HG02870 (cell line): ENCODE measurements around the gene TCEAL3.
"Not testable (repeated sequence)": the region's sequence is repeated elsewhere in the genome, so short reads cannot be mapped to it uniquely, and the experiment has no call there.

Experiments used
- ATAC-seq: cut with Tn5 transposase; IDR thresholded peaks from one replicate; pipeline ENCODE4 v1.9.1; 2021; ENCODE audit warnings: mild to moderate bottlenecking, moderate library complexity; ENCODE audit not compliant: unreplicated experiment

TCEAL3 gene, protein sequence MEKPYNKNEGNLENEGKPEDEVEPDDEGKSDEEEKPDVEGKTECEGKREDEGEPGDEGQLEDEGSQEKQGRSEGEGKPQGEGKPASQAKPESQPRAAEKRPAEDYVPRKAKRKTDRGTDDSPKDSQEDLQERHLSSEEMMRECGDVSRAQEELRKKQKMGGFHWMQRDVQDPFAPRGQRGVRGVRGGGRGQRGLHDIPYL

GRCh38 chrX:103607364-103608305, at the start of gene TCEAL3:
TCEAL3 (plus strand) TSS chrX:103607963; CDS start chrX:103609065, 1,102 bp downstream.
- ATAC-seq: peak; percentile 40

DNA sequence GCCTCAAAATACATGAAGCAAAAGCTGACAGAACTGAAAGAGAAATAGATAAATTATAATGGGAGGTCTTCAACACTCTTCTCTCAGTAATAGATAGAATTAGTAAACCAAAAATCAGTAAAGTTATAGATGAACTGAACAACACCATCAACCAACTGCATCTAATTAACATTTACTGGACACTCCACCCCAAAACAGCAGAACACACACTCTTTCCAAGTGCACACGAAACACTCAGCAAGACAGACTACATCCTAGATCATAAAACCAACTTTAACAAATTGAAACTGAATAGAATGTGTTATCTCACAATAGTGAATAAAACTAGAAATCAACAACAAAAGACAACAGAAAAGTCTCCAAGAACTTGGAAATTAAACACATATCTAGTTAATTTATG, 47.5 kb upstream of the TCEAL3 start:
- ATAC-seq: no peak

- no peak for ATAC-seq
These were observed 45.0 kb upstream of the TCEAL3 start for GRCh38 chrX:103562801-103563200.

- ATAC-seq: peak; percentile 63
These were observed 42.6 kb upstream of the TCEAL3 start for GRCh38 chrX:103565197-103565596.

GRCh38 chrX:103565752-103566151, 42.0 kb upstream of the TCEAL3 start:
- ATAC-seq: no peak

DNA sequence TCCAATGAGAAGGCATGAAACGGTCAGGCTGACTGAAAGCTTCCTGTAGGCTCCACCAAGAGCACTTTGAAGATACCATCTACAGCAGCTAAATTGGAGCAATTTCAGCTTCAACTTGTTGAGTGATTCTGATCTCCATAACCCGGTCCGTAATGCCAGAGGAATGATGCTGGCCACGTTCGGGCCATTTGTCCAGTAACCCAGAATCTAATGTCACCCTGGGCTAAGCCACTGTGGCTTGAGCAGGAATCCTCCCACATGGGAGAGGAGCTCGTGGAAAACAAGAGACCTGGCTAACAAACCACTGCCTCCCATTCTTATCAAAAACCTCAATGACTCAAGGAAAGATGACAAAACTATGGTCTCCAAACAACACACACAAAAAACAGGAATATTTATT, 36.6 kb upstream of the TCEAL3 start:
- ATAC-seq: no peak

GRCh38 chrX:103571726-103572125, 36.0 kb upstream of the TCEAL3 start:
- ATAC-seq: no peak

DNA sequence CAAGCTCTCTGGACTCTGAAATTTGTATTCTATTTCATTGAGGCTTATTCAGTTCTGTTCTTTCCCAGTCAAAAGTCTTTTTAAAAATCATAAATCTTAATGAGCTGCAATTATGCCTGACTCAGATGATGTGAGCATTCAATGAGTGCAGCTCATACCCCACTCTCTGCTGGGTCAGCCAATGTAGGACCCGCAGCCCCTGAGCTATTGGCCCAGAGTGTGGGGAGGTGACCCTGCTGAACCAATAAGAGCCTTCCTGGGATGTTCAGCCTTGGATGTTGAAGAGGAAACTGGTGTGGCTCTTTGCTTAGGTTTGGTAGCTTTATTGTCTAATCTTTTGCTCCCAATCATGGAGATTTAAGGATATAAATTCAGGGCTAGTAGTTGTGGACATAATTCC, 34.6 kb upstream of the TCEAL3 start:
- no peak for ATAC-seq

GRCh38 chrX:103584596-103584995, 23.2 kb upstream of the TCEAL3 start:
- no peak for ATAC-seq

GRCh38 chrX:103585411-103586313, 22.1 kb upstream of the TCEAL3 start, which contains the start of gene TCEAL4:
TCEAL4 (plus strand) TSS chrX:103585515; CDS start chrX:103586676, 1,161 bp downstream.
- ATAC-seq: peak; percentile 84

DNA sequence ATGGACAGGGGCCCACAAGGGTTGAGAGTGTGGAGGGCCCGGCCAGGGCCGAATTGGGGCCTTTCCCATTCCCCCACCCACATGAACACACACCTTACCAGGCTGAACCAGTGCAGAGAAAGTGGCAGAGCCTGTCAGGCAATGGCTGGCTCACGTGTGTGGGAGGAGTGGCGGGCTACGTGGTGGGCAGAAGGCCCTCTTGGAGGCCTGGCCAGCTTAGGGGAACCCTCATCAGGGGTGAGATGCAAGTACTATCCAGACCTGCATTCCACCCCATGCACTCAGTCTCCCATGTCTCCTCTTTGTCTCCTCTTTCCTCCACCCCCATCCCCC, 21.5 kb upstream of the TCEAL3 start:
- ATAC-seq: peak; percentile 10

GRCh38 chrX:103586659-103587058, 21.1 kb upstream of the TCEAL3 start:
- no peak for ATAC-seq

DNA sequence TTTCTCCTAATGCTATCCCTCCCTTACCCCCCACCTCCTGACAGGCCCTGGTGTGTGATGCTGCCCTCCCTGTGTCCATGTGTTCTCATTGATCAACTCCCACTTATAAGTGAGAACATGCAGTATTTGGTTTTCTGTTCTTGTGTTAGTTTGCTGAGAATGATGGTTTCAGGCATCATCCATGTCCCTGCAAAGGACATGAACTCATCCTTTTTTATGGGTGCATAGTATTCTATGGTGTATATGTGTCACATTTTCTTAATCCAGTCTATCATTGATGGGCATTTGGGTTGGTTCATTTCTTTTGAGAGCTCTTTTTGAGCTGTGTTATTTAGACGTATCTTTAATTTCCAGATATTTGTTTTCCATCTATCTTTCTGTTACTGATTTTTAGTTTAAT, 15.5 kb upstream of the TCEAL3 start:
- ATAC-seq: not testable (repeated sequence)

DNA sequence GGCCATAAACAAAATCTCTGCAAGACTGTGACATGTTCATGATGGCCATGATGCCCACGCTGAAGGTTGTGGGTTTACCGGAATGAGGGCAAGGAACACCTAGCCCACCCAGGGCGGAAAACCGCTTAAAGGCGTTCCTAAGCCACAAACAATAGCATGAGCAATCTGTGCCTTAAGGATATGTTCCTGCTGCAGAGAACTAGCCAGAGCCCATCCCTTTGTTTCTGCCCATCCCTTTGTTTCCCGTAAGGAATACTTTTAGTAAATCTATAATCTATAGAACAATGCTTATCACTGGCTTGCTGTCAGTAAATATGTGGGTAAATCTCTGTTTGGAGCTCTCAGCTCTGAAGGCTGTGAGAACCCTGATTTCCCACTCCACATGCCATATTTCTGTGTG, 12.6 kb upstream of the TCEAL3 start:
- not testable (repeated sequence) for ATAC-seq

- peak; percentile 31 for ATAC-seq
These were observed 672 bp downstream of the TCEAL3 start for GRCh38 chrX:103608306-103608963.

GRCh38 chrX:103610282-103610681, 2.5 kb downstream of the TCEAL3 start:
- no peak for ATAC-seq

GRCh38 chrX:103613362-103613890, 5.7 kb downstream of the TCEAL3 start:
- no peak for ATAC-seq

GRCh38 chrX:103614999-103615398, 7.2 kb downstream of the TCEAL3 start:
- no peak for ATAC-seq

- no peak for ATAC-seq
These were observed 8.1 kb downstream of the TCEAL3 start for GRCh38 chrX:103615781-103616371.

DNA sequence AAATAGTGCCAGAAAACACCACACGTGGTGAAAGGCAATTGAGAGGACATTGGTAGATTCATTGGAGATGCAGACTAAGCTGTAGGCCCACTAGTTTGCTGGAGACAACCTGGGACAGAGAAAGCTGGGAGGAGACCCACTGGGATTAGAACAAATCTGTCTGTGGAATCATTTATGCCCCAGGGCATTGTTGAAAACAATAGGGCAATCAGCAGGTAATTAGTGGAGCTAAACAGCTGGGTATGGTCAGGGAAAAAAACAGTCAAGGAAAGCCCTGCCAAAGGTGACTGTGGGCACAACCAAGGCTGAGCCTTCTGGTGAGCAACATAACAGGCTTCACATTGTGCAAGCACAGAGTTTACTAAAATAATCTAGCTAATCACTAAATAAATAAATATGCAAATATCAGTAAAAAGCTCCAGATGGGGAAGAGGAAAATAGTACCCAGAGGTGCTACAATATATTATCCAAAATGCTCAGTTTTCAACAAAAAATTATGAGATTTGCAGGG, 9.0 kb downstream of the TCEAL3 start:
- no peak for ATAC-seq
